GM12872 (cell line): ENCODE data around the gene KCNA2.

ENCODE experiments used
- CTCF ChIP-seq: IDR thresholded peaks from 3 replicates; pipeline ENCODE4 v1.5.1; 2011; ENCODE audit warnings: low read depth, mild to moderate bottlenecking, low read length, moderate library complexity; ENCODE audit not compliant: insufficient read depth

The KCNA2 gene

GRCh38 chr1:110597966-110598365 lies 8.2 kb downstream of the KCNA2 start:
- TF ChIP-seq CTCF, result no peak

- no peak for TF ChIP-seq CTCF
Observed at GRCh38 chr1:110596312-110596711, 9.8 kb downstream of the KCNA2 start.

GRCh38 chr1:110595353-110595710 lies 10.8 kb downstream of the KCNA2 start:
- TF ChIP-seq CTCF, result no peak

GRCh38 chr1:110594456-110595352 lies 11.5 kb downstream of the KCNA2 start:
- no peak for TF ChIP-seq CTCF

- no peak for TF ChIP-seq CTCF
Observed at GRCh38 chr1:110593902-110594301, 12.3 kb downstream of the KCNA2 start.

GRCh38 chr1:110591956-110592355 lies 14.2 kb downstream of the KCNA2 start:
- TF ChIP-seq CTCF, result no peak

- TF ChIP-seq CTCF, result no peak
Observed at GRCh38 chr1:110588991-110589390, 17.2 kb downstream of the KCNA2 start.
